ENCODE measurements around the gene RALGPS2. TPM values are rescaled to one million over a fixed set of nuclear protein-coding genes. Genes with fewer than 3 reads are reported as not detected.
"Not testable (repeated sequence)": the region's sequence is repeated elsewhere in the genome, so short reads cannot be mapped to it uniquely, and the experiment has no call there.

Gene RALGPS2
- total RNA-seq, 1 donor from 2014 or later, result 47.8 TPM

DNA sequence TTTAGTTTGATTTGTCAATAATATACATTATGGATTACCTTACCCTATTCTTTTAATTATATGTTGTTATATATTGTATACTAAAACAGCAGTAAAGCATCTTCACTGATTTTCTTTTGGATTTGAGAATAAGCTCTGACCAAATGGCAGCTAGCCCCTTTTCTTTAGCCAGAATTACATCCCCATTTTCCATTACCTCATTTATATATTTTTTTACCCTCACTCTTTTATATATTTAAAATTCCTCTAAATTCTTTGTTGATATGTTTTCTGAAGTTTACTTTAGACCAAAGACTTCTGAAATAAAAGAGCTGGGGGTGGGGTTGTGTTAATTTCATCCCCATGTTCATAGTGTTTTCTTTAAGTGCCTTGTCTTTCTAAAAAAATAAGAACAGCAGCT is 121.3 kb downstream of the RALGPS2 start:
- no peaks in the 10 kb centered on the region for H3K9me3 Mint-ChIP-seq
- no peaks in the 10 kb centered on the region for H3K4me1 Mint-ChIP-seq (ENCODE audit: unreplicated experiment)
- no peak for DNase-seq (ENCODE audit: extremely low spot score, unreplicated experiment)
- peaks cover 1% of the 10 kb centered on the region for H3K36me3 Mint-ChIP-seq
- TF ChIP-seq, protein P1, sequence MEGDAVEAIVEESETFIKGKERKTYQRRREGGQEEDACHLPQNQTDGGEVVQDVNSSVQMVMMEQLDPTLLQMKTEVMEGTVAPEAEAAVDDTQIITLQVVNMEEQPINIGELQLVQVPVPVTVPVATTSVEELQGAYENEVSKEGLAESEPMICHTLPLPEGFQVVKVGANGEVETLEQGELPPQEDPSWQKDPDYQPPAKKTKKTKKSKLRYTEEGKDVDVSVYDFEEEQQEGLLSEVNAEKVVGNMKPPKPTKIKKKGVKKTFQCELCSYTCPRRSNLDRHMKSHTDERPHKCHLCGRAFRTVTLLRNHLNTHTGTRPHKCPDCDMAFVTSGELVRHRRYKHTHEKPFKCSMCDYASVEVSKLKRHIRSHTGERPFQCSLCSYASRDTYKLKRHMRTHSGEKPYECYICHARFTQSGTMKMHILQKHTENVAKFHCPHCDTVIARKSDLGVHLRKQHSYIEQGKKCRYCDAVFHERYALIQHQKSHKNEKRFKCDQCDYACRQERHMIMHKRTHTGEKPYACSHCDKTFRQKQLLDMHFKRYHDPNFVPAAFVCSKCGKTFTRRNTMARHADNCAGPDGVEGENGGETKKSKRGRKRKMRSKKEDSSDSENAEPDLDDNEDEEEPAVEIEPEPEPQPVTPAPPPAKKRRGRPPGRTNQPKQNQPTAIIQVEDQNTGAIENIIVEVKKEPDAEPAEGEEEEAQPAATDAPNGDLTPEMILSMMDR (conservative IDR thresholded peaks at IDR 0.05), result no peak
- no peak overlapping the region for H3K27ac Mint-ChIP-seq
- H3K27me3 Mint-ChIP-seq, result no peaks in the 10 kb centered on the region
- no peak overlapping the region for H3K4me3 Mint-ChIP-seq

DNA sequence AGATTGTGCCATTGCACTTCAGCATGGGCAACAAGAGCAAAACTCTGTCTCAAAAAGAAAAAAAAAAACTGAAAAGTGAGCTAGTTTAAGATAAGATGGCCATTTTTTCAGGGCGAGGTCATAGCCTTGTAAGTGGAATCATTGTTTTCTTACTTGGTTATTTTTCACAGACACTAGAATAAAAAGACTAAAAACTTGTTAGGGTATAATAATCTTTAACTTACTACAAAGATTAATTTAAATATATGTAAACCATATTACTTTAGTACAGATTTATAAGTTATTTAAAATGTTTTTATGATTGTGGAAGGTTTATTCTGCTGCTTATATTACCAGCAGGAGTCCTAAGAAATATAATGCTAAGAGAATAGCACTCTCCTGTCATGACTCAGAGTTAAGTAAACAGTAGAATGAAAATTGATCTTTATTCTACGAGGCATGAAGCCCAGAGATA is 122.4 kb downstream of the RALGPS2 start:
- Mint-ChIP-seq H3K27ac (no peak overlapping the region), H3K4me3 (no peak overlapping the region), H3K9me3 (no peaks in the 10 kb centered on the region), H3K4me1 (ENCODE audit: unreplicated experiment) (no peaks in the 10 kb centered on the region), H3K36me3 (peaks cover 4% of the 10 kb centered on the region), H3K27me3 (no peaks in the 10 kb centered on the region)
- DNase-seq (ENCODE audit: extremely low spot score, unreplicated experiment), result no peak
- TF ChIP-seq, protein P1 (conservative IDR thresholded peaks at IDR 0.05), result no peak

DNA sequence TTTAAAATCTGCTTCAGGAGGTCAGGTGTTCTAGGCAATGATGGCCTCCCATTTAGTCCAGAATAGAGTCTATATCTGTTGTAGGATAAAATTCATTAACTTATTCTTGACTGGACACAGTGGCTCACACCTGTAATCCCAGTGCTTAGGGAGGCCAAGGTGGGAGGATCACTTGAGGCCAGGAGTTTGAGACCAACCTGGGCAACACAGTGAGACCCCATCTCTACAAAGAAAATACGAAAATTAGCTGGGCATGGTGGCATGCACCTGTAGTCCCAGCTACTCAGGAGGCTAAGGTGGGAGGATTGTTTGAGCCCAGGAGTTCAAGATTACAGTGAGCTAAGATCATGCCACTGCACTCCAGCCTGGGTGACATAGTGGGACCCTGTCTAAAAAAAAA is 122.9 kb downstream of the RALGPS2 start:
- H3K36me3 Mint-ChIP-seq, result not testable (repeated sequence)

DNA sequence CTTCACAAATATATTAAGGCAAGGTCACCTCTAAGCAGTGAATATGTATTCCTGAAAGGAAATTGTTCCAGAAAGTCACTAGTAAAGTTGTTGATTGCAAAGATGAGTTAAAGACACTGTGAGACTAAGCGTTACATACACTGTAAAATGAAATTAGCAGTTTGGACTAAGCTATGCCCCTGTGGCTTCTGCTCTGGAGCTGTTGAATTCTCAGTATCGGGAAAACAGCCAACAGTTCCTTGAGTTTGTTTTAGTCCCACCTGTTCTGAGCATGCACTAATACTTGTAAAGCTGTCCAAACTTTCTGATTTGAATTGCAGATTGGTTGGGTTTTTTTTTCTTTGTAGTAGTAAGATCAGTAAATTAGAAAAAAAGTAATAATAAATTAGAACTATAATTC is 124.9 kb downstream of the RALGPS2 start:
- peaks cover 4% of the 10 kb centered on the region for H3K36me3 Mint-ChIP-seq
- no peak overlapping the region for H3K4me3 Mint-ChIP-seq
- H3K9me3 Mint-ChIP-seq, result no peaks in the 10 kb centered on the region
- no peaks in the 10 kb centered on the region for H3K27me3 Mint-ChIP-seq
- TF ChIP-seq, protein P1 (conservative IDR thresholded peaks at IDR 0.05), result no peak
- DNase-seq (ENCODE audit: extremely low spot score, unreplicated experiment), result no peak
- no peak overlapping the region for H3K27ac Mint-ChIP-seq
- no peaks in the 10 kb centered on the region for H3K4me1 Mint-ChIP-seq (ENCODE audit: unreplicated experiment)

More for the DNA sequence above, 122.9 kb downstream of the RALGPS2 start:
- H3K9me3 Mint-ChIP-seq; H3K27ac Mint-ChIP-seq; H3K27me3 Mint-ChIP-seq; H3K4me3 Mint-ChIP-seq; H3K4me1 Mint-ChIP-seq (ENCODE audit: unreplicated experiment); DNase-seq (ENCODE audit: extremely low spot score, unreplicated experiment): not testable (repeated sequence)

DNA sequence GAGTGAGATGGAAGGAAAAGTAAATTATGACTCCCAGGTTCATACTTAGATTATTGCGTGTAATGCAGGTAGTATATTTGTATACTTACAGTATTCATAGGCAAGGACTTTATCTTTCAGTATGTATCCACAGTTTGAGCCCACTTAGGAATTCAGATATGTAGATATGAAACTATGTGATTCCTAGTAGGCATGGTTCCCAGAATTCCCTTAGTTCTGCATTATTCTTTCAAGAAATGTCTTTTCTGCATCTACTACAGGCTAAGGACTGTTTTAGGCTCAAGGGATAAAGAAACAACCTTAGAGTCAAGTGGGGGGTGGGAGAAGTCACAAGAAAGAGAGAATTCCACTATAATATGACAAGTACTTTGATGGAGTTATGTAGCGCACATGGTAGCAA is 132.1 kb downstream of the RALGPS2 start:
- Mint-ChIP-seq H3K36me3 (peaks cover 10% of the 10 kb centered on the region), H3K27me3 (no peaks in the 10 kb centered on the region), H3K9me3 (no peaks in the 10 kb centered on the region), H3K4me1 (ENCODE audit: unreplicated experiment) (no peaks in the 10 kb centered on the region), H3K4me3 (no peak overlapping the region), H3K27ac (no peak overlapping the region)
- TF ChIP-seq, protein P1 (conservative IDR thresholded peaks at IDR 0.05), result no peak
- no peak for DNase-seq (ENCODE audit: extremely low spot score, unreplicated experiment)

DNA sequence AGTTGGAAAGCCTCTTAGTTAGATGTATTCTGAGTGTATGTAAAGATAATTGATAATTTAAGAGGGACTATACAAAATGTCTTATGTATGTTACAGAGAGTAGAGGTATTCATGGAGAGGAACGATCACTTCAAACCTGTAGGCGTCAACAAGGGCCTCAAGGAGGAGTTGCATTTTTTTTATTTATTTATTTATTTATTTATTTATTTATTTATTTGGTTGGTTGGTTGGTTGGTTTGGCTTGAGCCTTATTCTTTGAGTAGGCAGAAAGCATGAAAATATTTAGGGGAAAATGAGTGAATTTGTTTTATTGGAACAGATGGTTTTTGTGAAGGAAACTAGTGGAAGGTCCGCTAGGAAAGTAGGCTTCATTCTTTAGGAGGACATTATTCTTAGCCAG is 137.4 kb downstream of the RALGPS2 start:
- H3K27ac Mint-ChIP-seq, result no peak overlapping the region
- H3K4me1 Mint-ChIP-seq (ENCODE audit: unreplicated experiment), result peaks cover 12% of the 10 kb centered on the region
- H3K9me3 Mint-ChIP-seq, result no peaks in the 10 kb centered on the region
- H3K27me3 Mint-ChIP-seq, result no peaks in the 10 kb centered on the region
- DNase-seq (ENCODE audit: extremely low spot score, unreplicated experiment), result no peak
- no peak overlapping the region for H3K4me3 Mint-ChIP-seq
- H3K36me3 Mint-ChIP-seq, result peaks cover 25% of the 10 kb centered on the region
- TF ChIP-seq, protein P1 (conservative IDR thresholded peaks at IDR 0.05), result no peak

Measured in type B pancreatic cell (in vitro differentiated cells).